ENCODE data around the gene COL6A1.
"Not testable (repeated sequence)": the region's sequence is repeated elsewhere in the genome, so short reads cannot be mapped to it uniquely, and the experiment has no call there.

COL6A1 gene

DNA sequence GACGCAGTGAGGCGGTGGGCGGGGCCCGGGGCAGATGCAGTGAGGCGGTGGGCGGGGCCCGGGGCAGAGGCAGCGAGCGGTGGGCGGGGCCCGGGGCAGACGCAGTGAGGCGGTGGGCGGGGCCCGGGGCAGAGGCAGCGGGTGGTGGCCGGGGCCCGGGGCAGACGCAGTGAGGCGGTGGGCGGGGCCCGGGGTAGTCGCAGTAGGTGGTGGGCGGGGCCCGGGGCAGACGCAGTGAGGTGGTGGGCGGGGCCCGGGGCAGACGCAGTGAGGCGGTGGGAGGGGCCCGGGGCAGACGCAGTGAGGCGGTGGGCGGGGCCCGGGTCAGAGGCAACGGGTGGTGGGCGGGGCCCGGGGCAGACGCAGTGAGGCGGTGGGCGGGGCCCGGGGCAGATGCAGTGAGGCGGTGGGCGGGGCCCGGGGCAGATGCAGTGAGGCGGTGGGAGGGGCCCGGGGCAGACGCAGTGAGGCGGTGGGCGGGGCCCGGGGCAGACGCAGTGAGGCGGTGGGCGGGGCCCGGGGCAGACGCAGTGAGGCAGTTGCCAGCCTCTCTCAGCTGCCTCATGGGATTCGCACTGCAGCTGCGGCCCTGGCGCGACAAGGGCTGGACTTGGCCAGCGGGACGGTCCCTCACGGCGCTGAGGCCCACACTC lies 24.4 kb downstream of the COL6A1 start:
- not testable (repeated sequence) for DNase-seq (ENCODE audit: low spot score)

DNA sequence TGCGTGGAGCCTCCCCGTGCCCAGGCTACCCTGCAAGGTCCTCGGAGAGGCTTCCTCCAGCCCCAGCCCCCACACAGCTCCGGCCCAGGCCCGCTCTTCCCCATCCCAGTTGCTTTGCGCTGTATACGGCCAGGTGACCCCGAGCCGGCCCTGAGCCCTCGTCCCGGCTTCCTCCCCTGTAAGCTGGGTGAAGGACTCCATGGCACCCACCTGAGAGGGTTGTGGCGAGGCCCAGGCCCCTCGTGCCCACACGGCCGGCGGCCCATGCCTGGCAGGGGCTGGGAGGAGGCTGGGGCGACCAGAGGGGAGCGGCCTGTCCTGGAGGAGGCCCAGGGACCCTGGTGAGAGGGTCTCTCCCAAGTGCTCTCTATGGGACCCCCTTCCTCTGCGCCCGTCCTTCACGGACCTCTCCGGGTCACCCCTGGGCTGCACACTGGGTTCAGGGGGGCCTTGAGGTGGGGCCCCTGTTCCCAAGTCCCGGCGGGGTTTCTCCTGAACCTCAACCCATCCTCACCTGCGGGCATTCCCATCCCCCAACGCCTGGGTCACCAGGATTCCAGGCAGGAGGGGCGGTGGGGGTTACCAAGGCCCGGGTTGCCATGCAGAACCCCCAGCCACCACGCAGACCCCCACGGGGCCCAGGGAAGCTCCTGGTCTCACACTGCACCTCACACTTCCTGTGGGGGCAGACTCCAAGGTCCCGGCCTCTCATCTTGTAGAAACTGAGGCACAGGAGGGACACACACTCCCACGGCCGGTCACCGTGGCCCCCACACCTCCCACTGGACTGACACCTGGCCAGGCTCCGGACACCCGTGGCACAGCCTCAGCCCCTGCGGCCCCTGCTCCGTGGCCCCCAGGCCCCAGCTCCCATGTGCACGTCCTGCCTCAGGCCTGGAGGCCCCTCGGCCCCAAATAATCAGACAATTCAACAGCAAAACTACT lies 25.2 kb downstream of the COL6A1 start:
- no peak for DNase-seq (ENCODE audit: low spot score)

GRCh38 chr21:46007492-46007868 lies 25.9 kb downstream of the COL6A1 start:
- no peak for DNase-seq (ENCODE audit: low spot score)

DNA sequence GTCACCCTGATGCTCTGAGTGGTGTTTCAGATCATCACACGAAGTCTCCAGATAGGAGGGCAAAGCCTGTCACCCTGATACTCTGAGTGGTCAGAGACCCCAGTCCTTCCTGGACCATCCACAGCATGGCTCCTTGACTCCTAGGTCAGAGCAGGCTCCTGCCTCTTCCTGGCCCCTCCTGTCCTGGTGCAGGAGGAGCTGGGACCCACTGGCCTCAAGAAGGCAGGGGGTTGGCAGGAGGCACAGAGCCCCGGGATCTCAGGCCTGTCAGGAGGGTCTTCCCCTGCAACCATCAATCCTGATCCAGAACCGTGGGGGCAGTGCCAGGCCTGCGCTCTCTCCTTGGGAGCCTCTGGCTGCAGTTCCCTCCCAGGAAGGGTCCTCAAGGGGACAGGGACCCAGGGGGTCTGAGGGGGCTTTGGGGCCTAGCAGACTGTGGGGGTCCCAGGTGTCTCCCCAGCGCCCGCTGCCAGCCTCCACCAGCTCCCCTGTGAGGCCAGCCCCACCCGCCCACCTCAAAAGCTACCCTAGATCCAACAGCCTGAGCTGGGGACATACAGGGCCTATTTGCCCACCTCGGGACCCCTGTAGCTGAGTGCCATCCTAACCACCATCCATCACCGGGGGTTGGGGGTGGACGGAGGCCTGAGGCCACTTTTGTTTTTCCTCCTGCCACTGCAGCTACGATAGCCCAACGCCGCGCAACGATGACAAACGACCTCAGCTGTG lies 27.5 kb downstream of the COL6A1 start:
- no peak for DNase-seq (ENCODE audit: low spot score)

DNA sequence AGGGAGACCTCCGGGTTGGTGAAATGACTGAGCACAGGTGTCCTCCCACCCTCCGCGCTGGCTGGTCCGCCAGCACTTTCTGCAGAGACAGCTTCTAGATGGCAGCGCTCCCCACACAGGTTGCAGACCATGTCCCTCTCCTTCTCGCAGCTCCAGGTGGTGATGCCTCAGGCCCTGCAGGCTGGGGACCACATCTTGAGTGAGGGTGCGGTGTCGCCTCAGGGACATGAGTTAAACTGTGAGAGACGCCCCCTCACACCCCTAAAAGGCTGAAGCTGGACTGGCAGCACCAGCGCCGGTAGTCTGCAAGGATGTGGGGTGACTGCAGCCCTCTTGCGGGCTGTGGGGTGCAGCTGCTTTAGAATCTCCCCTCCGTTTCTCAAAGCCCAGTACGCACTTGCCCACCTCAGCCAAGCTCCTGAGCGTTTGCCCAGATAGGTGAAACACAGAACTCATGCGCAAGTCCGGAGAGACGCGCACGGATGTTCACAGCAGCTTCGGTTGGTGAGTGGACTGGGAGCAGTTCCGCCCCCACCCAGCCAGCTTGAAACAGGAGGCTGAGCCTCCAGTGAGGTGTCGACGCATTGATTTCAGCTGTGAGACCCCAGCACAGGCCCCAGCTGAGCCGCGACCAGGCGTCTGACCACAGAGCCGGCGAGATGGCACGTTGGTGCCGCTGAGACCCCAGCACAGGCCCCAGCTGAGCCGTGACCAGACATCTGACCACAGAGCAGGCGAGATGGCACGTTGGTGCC lies 28.6 kb downstream of the COL6A1 start:
- DNase-seq (ENCODE audit: low spot score): no peak

- DNase-seq (ENCODE audit: low spot score): no peak
These were observed 29.8 kb downstream of the COL6A1 start for GRCh38 chr21:46011267-46011967.

GRCh38 chr21:46012154-46012553 lies 30.6 kb downstream of the COL6A1 start:
- no peak for DNase-seq (ENCODE audit: low spot score)

DNA sequence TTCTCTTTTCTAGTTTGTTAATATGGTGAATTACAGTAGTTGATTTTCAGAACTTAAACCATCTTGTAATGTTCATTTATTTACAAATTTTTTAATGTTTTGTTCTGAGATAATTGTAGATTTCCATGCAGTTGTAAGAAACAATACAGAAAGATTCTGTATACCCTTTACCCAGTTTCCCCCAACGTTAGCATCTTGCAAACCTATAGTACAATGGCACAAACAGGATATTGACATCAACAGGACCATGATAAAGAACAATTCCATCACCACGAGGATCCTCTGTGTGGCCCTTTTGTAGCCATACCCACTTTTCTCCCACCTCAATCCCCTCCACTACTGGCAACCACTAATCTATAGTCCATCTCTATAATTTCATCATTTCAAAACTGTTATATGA lies 33.3 kb downstream of the COL6A1 start:
- DNase-seq (ENCODE audit: low spot score): no peak

GRCh38 chr21:46017148-46017547 lies 35.6 kb downstream of the COL6A1 start:
- no peak for DNase-seq (ENCODE audit: low spot score)

DNA sequence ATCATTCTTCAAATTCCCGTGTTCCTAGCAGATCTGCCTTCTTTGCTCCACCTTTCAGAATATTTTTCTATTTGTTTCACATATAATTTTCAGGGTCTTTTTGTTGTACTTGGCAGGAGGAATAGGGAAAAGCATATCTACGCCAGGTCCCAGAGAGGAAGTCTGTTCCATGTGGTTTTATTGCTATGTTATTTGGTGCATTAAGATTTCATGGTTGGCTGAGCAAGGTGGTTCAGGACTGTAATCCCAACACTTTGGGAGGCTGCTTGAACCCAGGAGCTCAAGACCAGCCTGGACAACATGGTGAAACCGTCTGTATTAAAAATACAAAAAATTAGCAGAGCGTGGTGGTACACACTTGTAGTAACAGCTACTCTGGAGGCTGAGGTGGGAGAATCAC lies 36.1 kb downstream of the COL6A1 start:
- DNase-seq (ENCODE audit: low spot score): no peak

- no peak for DNase-seq (ENCODE audit: low spot score)
These were observed 37.0 kb downstream of the COL6A1 start for GRCh38 chr21:46018615-46019014.

- DNase-seq (ENCODE audit: low spot score): no peak
These were observed 39.0 kb downstream of the COL6A1 start for GRCh38 chr21:46020581-46020980.

GRCh38 chr21:46021398-46021797 lies 39.8 kb downstream of the COL6A1 start:
- no peak for DNase-seq (ENCODE audit: low spot score)

DNA sequence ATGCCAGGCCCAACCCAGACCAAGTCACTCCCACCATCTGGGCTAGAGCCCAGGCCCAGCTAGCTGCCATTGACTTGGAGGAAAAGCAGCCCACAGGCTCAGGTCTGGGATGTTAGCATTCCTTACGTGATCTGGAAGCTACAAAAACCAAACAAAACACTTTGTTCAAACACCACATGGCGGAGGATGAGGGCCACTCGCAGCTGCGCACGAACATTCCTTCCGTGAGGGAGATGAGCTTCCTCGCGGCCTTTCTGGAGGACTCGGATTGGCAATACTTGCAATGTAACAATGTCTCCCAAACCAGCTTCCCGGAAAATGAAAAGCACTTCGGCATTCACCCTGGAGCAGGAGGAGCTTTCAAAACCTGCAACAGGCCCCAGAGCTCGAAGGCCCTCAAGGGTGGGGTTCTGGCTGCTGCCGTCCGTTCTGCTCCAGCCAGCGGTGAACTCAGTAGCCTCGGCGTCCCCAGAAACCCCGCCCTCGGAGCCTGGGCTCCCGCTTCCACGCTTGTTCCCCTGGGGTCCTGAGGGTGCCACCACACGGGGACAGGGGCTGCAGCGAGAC lies 40.5 kb downstream of the COL6A1 start:
- no peak for DNase-seq (ENCODE audit: low spot score)

GRCh38 chr21:46022551-46023525 lies 41.3 kb downstream of the COL6A1 start:
- no peak for DNase-seq (ENCODE audit: low spot score)

DNA sequence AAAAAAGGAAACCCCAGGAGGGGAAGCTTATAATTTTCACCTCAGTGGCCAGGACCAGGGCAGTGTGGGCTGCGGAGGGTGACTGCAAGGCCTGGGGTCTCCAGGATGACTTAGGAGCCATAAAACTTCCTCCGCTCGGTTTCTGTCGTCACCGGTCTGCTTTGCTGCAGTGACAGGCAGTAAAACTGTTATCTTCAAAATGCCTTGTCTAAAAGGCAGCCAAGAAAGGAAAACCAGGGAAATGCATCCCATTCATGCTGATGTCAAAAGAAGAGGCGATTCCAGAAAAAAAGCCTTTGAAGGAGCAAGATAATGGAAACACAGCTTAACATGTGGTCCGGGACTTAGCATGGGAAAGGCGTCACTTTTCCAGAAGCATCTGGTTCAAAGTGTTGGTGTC lies 42.0 kb downstream of the COL6A1 start:
- DNase-seq (ENCODE audit: low spot score): no peak

DNA sequence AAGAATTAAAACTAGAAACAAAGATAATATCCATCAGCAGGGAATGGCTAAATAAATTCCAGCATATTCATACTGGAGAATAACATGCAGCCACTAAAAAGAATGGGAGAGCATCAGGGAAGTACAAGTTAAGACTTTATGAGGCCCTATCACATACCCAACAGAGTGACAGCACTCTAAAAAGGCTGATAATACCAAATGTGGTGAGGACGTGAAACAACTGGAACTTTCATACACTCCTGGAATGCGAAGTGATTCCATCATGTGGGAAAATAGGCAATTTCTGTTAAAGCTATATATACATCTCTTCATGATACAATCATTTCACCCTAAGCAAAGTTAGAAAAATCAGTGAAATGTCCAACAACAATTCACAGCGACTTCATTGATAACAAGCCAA lies 42.6 kb downstream of the COL6A1 start:
- no peak for DNase-seq (ENCODE audit: low spot score)

DNA sequence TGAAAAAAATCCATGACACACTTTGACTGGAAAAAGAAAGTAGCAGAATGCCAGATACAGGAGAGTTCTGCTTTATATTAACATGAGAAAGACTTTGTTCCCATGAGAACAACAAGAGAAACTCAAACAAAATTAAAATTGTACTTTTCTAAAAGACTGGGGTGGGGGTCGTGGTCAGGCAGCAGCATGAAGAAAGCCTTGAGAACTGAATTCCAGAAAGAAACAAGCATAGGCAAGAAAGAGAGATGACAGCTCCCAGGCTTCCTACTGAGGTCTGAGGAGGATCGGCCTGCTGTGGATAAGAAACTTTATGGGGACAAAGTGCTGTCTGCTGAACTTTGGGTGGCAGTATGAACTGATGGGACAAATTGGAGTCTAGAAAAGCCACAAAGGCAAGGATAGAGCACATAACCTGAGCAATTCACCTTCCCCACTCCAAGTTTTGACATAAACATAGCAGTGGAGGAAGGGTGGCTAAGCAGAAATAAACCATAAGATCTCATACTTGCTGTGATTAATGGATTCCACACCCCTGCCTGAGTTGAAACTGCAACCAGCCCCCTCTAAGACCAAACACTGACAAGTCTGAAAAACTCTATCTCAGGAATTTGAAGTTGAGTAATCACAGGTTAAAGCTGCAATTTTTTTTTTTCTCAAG lies 43.7 kb downstream of the COL6A1 start:
- no peak for DNase-seq (ENCODE audit: low spot score)

- DNase-seq (ENCODE audit: low spot score): no peak
These were observed 46.4 kb downstream of the COL6A1 start for GRCh38 chr21:46027851-46028493.
